ENCODE data around the gene PDE2A.

GRCh38 chr11:72720047-72720446 is 45.8 kb upstream of the PDE2A start:
- TF ChIP-seq EZH2 (IDR thresholded peaks at IDR 0.05; ENCODE audit: low read length) (no peak), CTCF (optimal IDR thresholded peaks at IDR 0.05 in 1 of 3, IDR thresholded peaks at IDR 0.05 in 1 of 3, conservative IDR thresholded peaks at IDR 0.05 in 1 of 3; ENCODE audit: extremely low read depth in 1 of 3, insufficient read depth in 2 of 3, low read length in 3 of 3) (no peak)
